ENCODE results near the gene MESD. TPM values are rescaled to one million over a fixed set of nuclear protein-coding genes. Genes with fewer than 3 reads are reported as not detected.

MESD gene
- total and polyA plus RNA-seq, 11 donors, result 11.2 to 19.8 (median 14.8) TPM

DNA sequence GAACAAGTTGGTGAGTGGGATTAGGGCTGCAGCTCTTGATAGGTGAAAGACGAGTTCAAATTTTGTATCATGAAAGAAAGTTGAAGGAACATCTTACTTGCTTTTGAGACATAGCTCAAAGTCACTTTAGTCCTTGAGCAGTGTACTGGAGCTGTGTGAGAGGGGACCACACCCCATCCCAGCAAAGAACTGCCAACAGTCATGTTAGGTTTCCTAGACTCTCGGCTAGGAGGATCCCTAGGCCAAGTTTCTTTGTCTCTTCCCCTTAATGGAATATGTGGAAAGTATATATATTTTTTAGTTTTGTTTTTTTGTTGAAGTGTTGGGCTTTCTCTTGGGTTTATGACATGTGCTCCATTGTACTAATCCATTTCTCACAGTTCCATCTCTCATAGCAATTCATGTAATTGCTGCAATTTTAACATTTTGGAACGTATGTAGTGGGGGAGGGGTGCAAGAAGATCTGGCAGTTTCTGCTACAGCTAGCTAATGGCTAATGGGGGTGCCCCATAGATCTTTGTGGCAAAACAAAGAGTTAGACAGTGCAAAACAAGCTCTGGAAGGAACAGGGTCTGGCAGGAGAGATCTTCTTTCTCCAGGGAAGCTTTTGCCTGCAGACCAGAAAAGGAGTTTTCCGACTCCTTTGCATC lies 36.2 kb upstream of the MESD start:
- peaks cover 0 to 78% (median 37%) of the 10 kb centered on the region in 12 donors for H3K4me1 ChIP-seq
- no peak for ATAC-seq
- H3K27ac ChIP-seq, result peak overlapping the region in 2 of 12 donors; percentile 83 to 93
- H3K27me3 ChIP-seq, result no peaks in the 10 kb centered on the region
- no peaks in the 10 kb centered on the region for H3K9me3 ChIP-seq
- no peak for TF ChIP-seq POLR2A (IDR thresholded peaks at IDR 0.05)
- TF ChIP-seq, protein P1, sequence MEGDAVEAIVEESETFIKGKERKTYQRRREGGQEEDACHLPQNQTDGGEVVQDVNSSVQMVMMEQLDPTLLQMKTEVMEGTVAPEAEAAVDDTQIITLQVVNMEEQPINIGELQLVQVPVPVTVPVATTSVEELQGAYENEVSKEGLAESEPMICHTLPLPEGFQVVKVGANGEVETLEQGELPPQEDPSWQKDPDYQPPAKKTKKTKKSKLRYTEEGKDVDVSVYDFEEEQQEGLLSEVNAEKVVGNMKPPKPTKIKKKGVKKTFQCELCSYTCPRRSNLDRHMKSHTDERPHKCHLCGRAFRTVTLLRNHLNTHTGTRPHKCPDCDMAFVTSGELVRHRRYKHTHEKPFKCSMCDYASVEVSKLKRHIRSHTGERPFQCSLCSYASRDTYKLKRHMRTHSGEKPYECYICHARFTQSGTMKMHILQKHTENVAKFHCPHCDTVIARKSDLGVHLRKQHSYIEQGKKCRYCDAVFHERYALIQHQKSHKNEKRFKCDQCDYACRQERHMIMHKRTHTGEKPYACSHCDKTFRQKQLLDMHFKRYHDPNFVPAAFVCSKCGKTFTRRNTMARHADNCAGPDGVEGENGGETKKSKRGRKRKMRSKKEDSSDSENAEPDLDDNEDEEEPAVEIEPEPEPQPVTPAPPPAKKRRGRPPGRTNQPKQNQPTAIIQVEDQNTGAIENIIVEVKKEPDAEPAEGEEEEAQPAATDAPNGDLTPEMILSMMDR (IDR thresholded peaks at IDR 0.05), result no peak
- WGBS, 4 donors, result 78 to 88% (median 86%) methylated on average over 4 of the region's 4 CpGs
- no peak overlapping the region for H3K4me3 ChIP-seq
- intact Hi-C loops (cut with DNase I), result loop anchor here in 1 of 10 donors (5.0 kb wide), 1 partner anchor 36 kb away; no protein-coding TSS in a partner anchor
- H3K36me3 ChIP-seq, result no peaks in the 10 kb centered on the region
- no peak for DNase-seq

DNA sequence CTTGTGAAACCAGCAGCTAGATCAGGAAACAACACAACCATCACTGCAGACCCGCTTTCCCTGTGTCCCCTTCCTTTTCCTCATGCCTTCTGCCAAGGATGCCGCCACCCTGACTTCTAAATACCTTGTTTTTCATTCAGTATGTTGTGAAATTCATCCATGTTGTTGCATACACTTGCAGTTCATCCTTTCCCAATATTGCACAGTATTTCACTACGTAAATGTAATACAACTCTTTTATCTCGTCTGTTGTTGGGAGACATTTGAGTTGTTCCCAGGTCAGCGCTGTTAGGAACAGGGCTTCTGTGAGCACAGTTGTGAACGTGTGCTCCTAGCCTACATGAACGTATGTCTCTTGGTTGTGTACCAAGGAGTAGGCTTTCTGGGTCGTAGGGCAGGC lies 35.3 kb upstream of the MESD start:
- Histone ChIP-seq H3K27me3 (no peaks in the 10 kb centered on the region), H3K4me3 (no peak overlapping the region), H3K4me1 (peaks cover 0 to 69% (median 31%) of the 10 kb centered on the region in 12 donors), H3K9me3 (no peaks in the 10 kb centered on the region), H3K36me3 (no peaks in the 10 kb centered on the region), H3K27ac (peak overlapping the region in 7 of 12 donors; percentile 7 to 93 (median 74))
- no peak for ATAC-seq
- intact Hi-C loops (cut with DNase I), result loop anchor here in 1 of 10 donors (5.0 kb wide), 1 partner anchor 37 kb away; no protein-coding TSS in a partner anchor
- TF ChIP-seq, protein P1 (IDR thresholded peaks at IDR 0.05), result no peak
- no peak for TF ChIP-seq POLR2A (IDR thresholded peaks at IDR 0.05)
- 91 to 95% (median 93%) methylated on average over 8 of the region's 8 CpGs for WGBS, 4 donors
- no peak for DNase-seq

DNA sequence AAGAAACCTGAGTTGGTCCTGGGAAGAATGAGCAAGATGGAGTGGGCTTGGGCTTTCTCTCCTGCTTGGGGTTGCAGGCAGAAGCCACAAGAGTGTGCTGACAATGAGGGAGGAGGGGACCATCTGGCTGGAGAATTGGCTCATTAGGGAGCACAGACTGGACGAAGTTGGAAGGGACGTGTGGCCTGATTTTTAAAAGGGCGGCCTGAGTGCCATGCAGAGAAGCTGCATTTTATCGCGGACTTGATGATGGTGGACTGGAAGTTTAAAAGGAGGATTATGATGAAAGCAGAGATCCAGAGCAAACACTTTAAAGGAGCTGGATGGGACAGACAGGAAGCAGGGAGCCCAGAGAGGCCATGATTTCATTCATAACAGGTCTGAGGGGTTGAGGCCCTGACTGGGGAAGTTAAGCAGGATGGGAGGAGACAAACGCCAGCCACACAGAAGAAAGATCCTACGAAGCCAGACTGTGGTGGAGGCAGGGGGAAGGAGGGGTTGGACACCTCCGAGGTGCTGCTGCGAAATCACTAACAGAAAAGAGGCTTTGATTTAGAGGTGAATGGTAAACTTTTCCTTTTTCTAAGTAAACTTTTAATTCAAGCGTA lies 34.8 kb upstream of the MESD start:
- WGBS, 4 donors, result 66 to 71% (median 69%) methylated on average over 10 of the region's 10 CpGs
- DNase-seq (peak in 2 of 5 donors; percentile 21 to 43), ATAC-seq (peak in 3 of 4 donors; percentile 40 to 51 (median 47))
- Histone ChIP-seq H3K36me3 (no peaks in the 10 kb centered on the region), H3K27me3 (no peaks in the 10 kb centered on the region), H3K4me3 (no peak overlapping the region), H3K4me1 (peaks cover 0 to 63% (median 29%) of the 10 kb centered on the region in 12 donors), H3K9me3 (no peaks in the 10 kb centered on the region), H3K27ac (peak overlapping the region in 11 of 12 donors; percentile 45 to 93 (median 67))
- intact Hi-C loops (cut with DNase I), result no loop called here
- TF ChIP-seq, protein P1 (IDR thresholded peaks at IDR 0.05), result no peak
- no peak for TF ChIP-seq POLR2A (IDR thresholded peaks at IDR 0.05)

All from heart left ventricle (tissue), 16 donors.